Measurements from ENCODE around the gene CXCL5.
"Not testable (repeated sequence)": the region's sequence is repeated elsewhere in the genome, so short reads cannot be mapped to it uniquely, and the experiment has no call there.

CXCL5 gene

GRCh38 chr4:74000301-74000700 is 1.8 kb upstream of the CXCL5 start:
- TF ChIP-seq PAX5 (IDR thresholded peaks at IDR 0.05; ENCODE audit: insufficient read depth, low read length, severe bottlenecking) (no peak), POLR2AphosphoS5 (IDR thresholded peaks at IDR 0.05; ENCODE audit: low read depth, low read length) (no peak), POU2F2 (IDR thresholded peaks at IDR 0.05; ENCODE audit: low read depth, low read length) (no peak), TAF1 (IDR thresholded peaks at IDR 0.05; ENCODE audit: low read depth, low read length) (no peak), POLR2A (IDR thresholded peaks at IDR 0.05; ENCODE audit: low read depth, low read length) (no peak), SPI1 (IDR thresholded peaks at IDR 0.05; ENCODE audit: low read depth, low read length) (no peak)
- no peak for DNase-seq (ENCODE audit: insufficient read length, low spot score)
- no peak for FAIRE-seq

- DNase-seq (ENCODE audit: insufficient read length, low spot score) (no peak), FAIRE-seq (no peak)
- TF ChIP-seq TAF1 (IDR thresholded peaks at IDR 0.05; ENCODE audit: low read depth, low read length): no peak
- TF ChIP-seq POLR2AphosphoS5 (IDR thresholded peaks at IDR 0.05; ENCODE audit: low read depth, low read length): no peak
- no peak for TF ChIP-seq SPI1 (IDR thresholded peaks at IDR 0.05; ENCODE audit: low read depth, low read length)
- no peak for TF ChIP-seq PAX5 (IDR thresholded peaks at IDR 0.05; ENCODE audit: insufficient read depth, low read length, severe bottlenecking)
- TF ChIP-seq POLR2A (IDR thresholded peaks at IDR 0.05; ENCODE audit: low read depth, low read length): no peak
- TF ChIP-seq POU2F2 (IDR thresholded peaks at IDR 0.05; ENCODE audit: low read depth, low read length): no peak
These were observed 6.4 kb downstream of the CXCL5 start for GRCh38 chr4:73992050-73992449.

GRCh38 chr4:73991742-73992000 is 6.8 kb downstream of the CXCL5 start:
- TF ChIP-seq POLR2A (IDR thresholded peaks at IDR 0.05; ENCODE audit: low read depth, low read length) (no peak), TAF1 (IDR thresholded peaks at IDR 0.05; ENCODE audit: low read depth, low read length) (no peak), POLR2AphosphoS5 (IDR thresholded peaks at IDR 0.05; ENCODE audit: low read depth, low read length) (no peak), PAX5 (IDR thresholded peaks at IDR 0.05; ENCODE audit: insufficient read depth, low read length, severe bottlenecking) (no peak), POU2F2 (IDR thresholded peaks at IDR 0.05; ENCODE audit: low read depth, low read length) (no peak), SPI1 (IDR thresholded peaks at IDR 0.05; ENCODE audit: low read depth, low read length) (no peak)
- FAIRE-seq (no peak), DNase-seq (ENCODE audit: insufficient read length, low spot score) (no peak)

GRCh38 chr4:73990988-73991741 is 7.3 kb downstream of the CXCL5 start:
- DNase-seq (ENCODE audit: insufficient read length, low spot score) (no peak), FAIRE-seq (no peak)
- TF ChIP-seq TAF1 (IDR thresholded peaks at IDR 0.05; ENCODE audit: low read depth, low read length): no peak
- TF ChIP-seq POLR2A (IDR thresholded peaks at IDR 0.05; ENCODE audit: low read depth, low read length): no peak
- TF ChIP-seq POU2F2 (IDR thresholded peaks at IDR 0.05; ENCODE audit: low read depth, low read length): no peak
- no peak for TF ChIP-seq POLR2AphosphoS5 (IDR thresholded peaks at IDR 0.05; ENCODE audit: low read depth, low read length)
- TF ChIP-seq PAX5 (IDR thresholded peaks at IDR 0.05; ENCODE audit: insufficient read depth, low read length, severe bottlenecking): no peak
- no peak for TF ChIP-seq SPI1 (IDR thresholded peaks at IDR 0.05; ENCODE audit: low read depth, low read length)

GRCh38 chr4:73989928-73990327 is 8.5 kb downstream of the CXCL5 start:
- no peak for DNase-seq (ENCODE audit: insufficient read length, low spot score)
- TF ChIP-seq PAX5 (IDR thresholded peaks at IDR 0.05; ENCODE audit: insufficient read depth, low read length, severe bottlenecking) (no peak), POU2F2 (IDR thresholded peaks at IDR 0.05; ENCODE audit: low read depth, low read length) (no peak), POLR2A (IDR thresholded peaks at IDR 0.05; ENCODE audit: low read depth, low read length) (no peak), SPI1 (IDR thresholded peaks at IDR 0.05; ENCODE audit: low read depth, low read length) (no peak), TAF1 (IDR thresholded peaks at IDR 0.05; ENCODE audit: low read depth, low read length) (no peak), POLR2AphosphoS5 (IDR thresholded peaks at IDR 0.05; ENCODE audit: low read depth, low read length) (no peak)
- FAIRE-seq: no peak

GRCh38 chr4:73989031-73989430 is 9.4 kb downstream of the CXCL5 start:
- no peak for DNase-seq (ENCODE audit: insufficient read length, low spot score)
- FAIRE-seq: peak; percentile 20
- no peak for TF ChIP-seq POU2F2 (IDR thresholded peaks at IDR 0.05; ENCODE audit: low read depth, low read length)

GRCh38 chr4:73988061-73988460 is 10.4 kb downstream of the CXCL5 start, which contains the start of gene PPBP:
PPBP (minus strand) TSS chr4:73988190; CDS start chr4:73988103, 87 bp downstream.
- FAIRE-seq (no peak), DNase-seq (ENCODE audit: insufficient read length, low spot score) (no peak)
- TF ChIP-seq TAF1 (IDR thresholded peaks at IDR 0.05; ENCODE audit: low read depth, low read length): no peak
- TF ChIP-seq POU2F2 (IDR thresholded peaks at IDR 0.05; ENCODE audit: low read depth, low read length): no peak
- no peak for TF ChIP-seq POLR2A (IDR thresholded peaks at IDR 0.05; ENCODE audit: low read depth, low read length)
- no peak for TF ChIP-seq POLR2AphosphoS5 (IDR thresholded peaks at IDR 0.05; ENCODE audit: low read depth, low read length)
- TF ChIP-seq PAX5 (IDR thresholded peaks at IDR 0.05; ENCODE audit: insufficient read depth, low read length, severe bottlenecking): no peak
- no peak for TF ChIP-seq SPI1 (IDR thresholded peaks at IDR 0.05; ENCODE audit: low read depth, low read length)

GRCh38 chr4:73985528-73985852 is 13.0 kb downstream of the CXCL5 start:
- DNase-seq (ENCODE audit: insufficient read length, low spot score) (no peak), FAIRE-seq (no peak)
- TF ChIP-seq POLR2AphosphoS5 (IDR thresholded peaks at IDR 0.05; ENCODE audit: low read depth, low read length) (no peak), PAX5 (IDR thresholded peaks at IDR 0.05; ENCODE audit: insufficient read depth, low read length, severe bottlenecking) (no peak), POU2F2 (IDR thresholded peaks at IDR 0.05; ENCODE audit: low read depth, low read length) (no peak), TAF1 (IDR thresholded peaks at IDR 0.05; ENCODE audit: low read depth, low read length) (no peak), POLR2A (IDR thresholded peaks at IDR 0.05; ENCODE audit: low read depth, low read length) (no peak), SPI1 (IDR thresholded peaks at IDR 0.05; ENCODE audit: low read depth, low read length) (no peak)

GRCh38 chr4:73984736-73985527 is 13.5 kb downstream of the CXCL5 start:
- TF ChIP-seq POLR2A (IDR thresholded peaks at IDR 0.05; ENCODE audit: low read depth, low read length) (no peak), PAX5 (IDR thresholded peaks at IDR 0.05; ENCODE audit: insufficient read depth, low read length, severe bottlenecking) (no peak), POU2F2 (IDR thresholded peaks at IDR 0.05; ENCODE audit: low read depth, low read length) (no peak), TAF1 (IDR thresholded peaks at IDR 0.05; ENCODE audit: low read depth, low read length) (no peak), SPI1 (IDR thresholded peaks at IDR 0.05; ENCODE audit: low read depth, low read length) (no peak), POLR2AphosphoS5 (IDR thresholded peaks at IDR 0.05; ENCODE audit: low read depth, low read length) (no peak)
- DNase-seq (ENCODE audit: insufficient read length, low spot score) (no peak), FAIRE-seq (no peak)

- not testable (repeated sequence) for DNase-seq (ENCODE audit: insufficient read length, low spot score)
These were observed 17.3 kb downstream of the CXCL5 start for GRCh38 chr4:73981175-73981574.

More at GRCh38 chr4:73981175-73981574, 17.3 kb downstream of the CXCL5 start:
- not testable (repeated sequence) for FAIRE-seq
